ENCODE measurements around the gene FAM131B. TPM values are rescaled to one million over a fixed set of nuclear protein-coding genes. Genes with fewer than 3 reads are reported as not detected.

Gene FAM131B
- total and polyA plus RNA-seq, 9 donors: 0.29 to 0.99 (median 0.79) TPM

- no peak overlapping the region for H3K27ac ChIP-seq
- no peaks in the 10 kb centered on the region for H3K9me3 ChIP-seq
- intact Hi-C loops (cut with DNase I): no loop called here
- H3K36me3 ChIP-seq: no peaks in the 10 kb centered on the region
- no peaks in the 10 kb centered on the region for H3K27me3 ChIP-seq
- peak in 1 of 5 donors; percentile 50 for DNase-seq
- H3K4me3 ChIP-seq: peak overlapping the region; percentile 1
- WGBS, 3 donors: 30 to 40% (median 38%) methylated on average over 14 of the region's 14 CpGs
- TF ChIP-seq POLR2A (IDR thresholded peaks at IDR 0.05): no peak
- TF ChIP-seq EP300 (IDR thresholded peaks at IDR 0.05): no peak
- no peak for TF ChIP-seq CTCF (IDR thresholded peaks at IDR 0.05)
- H3K4me1 ChIP-seq (ENCODE audit: insufficient read depth): peaks cover 26% of the 10 kb centered on the region
Measured at GRCh38 chr7:143384661-143385631, 22.4 kb upstream of the FAM131B start.

GRCh38 chr7:143384148-143384547 is 21.6 kb upstream of the FAM131B start:
- H3K36me3 ChIP-seq: no peaks in the 10 kb centered on the region
- intact Hi-C loops (cut with DNase I): no loop called here
- H3K27ac ChIP-seq: no peak overlapping the region
- H3K9me3 ChIP-seq: no peaks in the 10 kb centered on the region
- TF ChIP-seq CTCF (IDR thresholded peaks at IDR 0.05) (no peak), EP300 (IDR thresholded peaks at IDR 0.05) (no peak), POLR2A (IDR thresholded peaks at IDR 0.05) (no peak)
- no peak for DNase-seq
- peaks cover 26% of the 10 kb centered on the region for H3K4me1 ChIP-seq (ENCODE audit: insufficient read depth)
- 21 to 37% (median 22%) methylated on average over 5 of the region's 5 CpGs for WGBS, 3 donors
- peak overlapping the region; percentile 1 for H3K4me3 ChIP-seq
- H3K27me3 ChIP-seq: no peaks in the 10 kb centered on the region

- no peaks in the 10 kb centered on the region for H3K36me3 ChIP-seq
- TF ChIP-seq CTCF (IDR thresholded peaks at IDR 0.05) (no peak), POLR2A (IDR thresholded peaks at IDR 0.05) (no peak), EP300 (IDR thresholded peaks at IDR 0.05) (no peak)
- H3K27ac ChIP-seq: no peak overlapping the region
- no peaks in the 10 kb centered on the region for H3K27me3 ChIP-seq
- H3K9me3 ChIP-seq: no peaks in the 10 kb centered on the region
- WGBS, 3 donors: 63 to 79% (median 75%) methylated on average over 1 of the region's 1 CpG
- H3K4me3 ChIP-seq: no peak overlapping the region
- intact Hi-C loops (cut with DNase I): no loop called here
- DNase-seq: no peak
- peaks cover 26% of the 10 kb centered on the region for H3K4me1 ChIP-seq (ENCODE audit: insufficient read depth)
Measured at GRCh38 chr7:143383642-143383957, 21.1 kb upstream of the FAM131B start.

- Histone ChIP-seq H3K36me3 (no peaks in the 10 kb centered on the region), H3K4me1 (ENCODE audit: insufficient read depth) (peaks cover 26% of the 10 kb centered on the region), H3K4me3 (peak overlapping the region; percentile 88), H3K27me3 (no peaks in the 10 kb centered on the region), H3K9me3 (no peaks in the 10 kb centered on the region), H3K27ac (peak overlapping the region; percentile 96 to 98)
- intact Hi-C loops (cut with DNase I): no loop called here
- TF ChIP-seq POLR2A (IDR thresholded peaks at IDR 0.05) (no peak), CTCF (IDR thresholded peaks at IDR 0.05) (no peak), EP300 (IDR thresholded peaks at IDR 0.05) (no peak)
- 73 to 85% (median 79%) methylated on average over 15 of the region's 15 CpGs for WGBS, 3 donors
- no peak for DNase-seq
Measured at GRCh38 chr7:143382791-143383641, 20.5 kb upstream of the FAM131B start.

All from ovary (tissue), 9 donors.